Neuronal stem cell (in vitro differentiated cells): ENCODE results near the gene SUCLG2.

Experiments
- DNase-seq: peaks from one replicate; pipeline ENCODE4 v3.0.0-alpha.2; 2013; ENCODE audit warnings: low spot score
- H2AFZ ChIP-seq: one replicate; pipeline ENCODE4 v1.6.1; 2013; ENCODE audit warnings: mild to moderate bottlenecking, low read length, inconsistent platforms
- H2AK5ac ChIP-seq: 2 replicates; pipeline ENCODE4 v1.6.1; 2013; ENCODE audit warnings: low read depth, mild to moderate bottlenecking, inconsistent platforms, low read length, moderate library complexity, mixed read lengths
- H2BK120ac ChIP-seq: 2 replicates; pipeline ENCODE4 v1.6.1; 2013; ENCODE audit warnings: low read depth, mild to moderate bottlenecking, inconsistent platforms, low read length, moderate library complexity, mixed read lengths
- H2BK12ac ChIP-seq: one replicate; pipeline ENCODE4 v1.6.1; 2013; ENCODE audit warnings: low read length, inconsistent platforms
- H2BK15ac ChIP-seq: 2 replicates; pipeline ENCODE4 v1.6.1; 2013; ENCODE audit warnings: mild to moderate bottlenecking, low read length, inconsistent platforms, mixed read lengths
- H2BK5ac ChIP-seq: one replicate; pipeline ENCODE4 v1.6.1; 2013; ENCODE audit warnings: inconsistent platforms, mild to moderate bottlenecking, low read length, moderate library complexity
- H3K14ac ChIP-seq: one replicate; pipeline ENCODE4 v1.6.1; 2013; ENCODE audit warnings: low read length, inconsistent platforms
- H3K18ac ChIP-seq: 2 replicates; pipeline ENCODE4 v1.6.1; 2013; ENCODE audit warnings: low read length, inconsistent platforms
- H3K23ac ChIP-seq: 2 replicates; pipeline ENCODE4 v1.6.1; 2013; ENCODE audit warnings: low read depth, mild to moderate bottlenecking, mixed read lengths, low read length, inconsistent platforms; ENCODE audit not compliant: poor library complexity
- H3K27ac ChIP-seq: replicated peaks from 3 replicates; pipeline ENCODE4 v1.5.1; 2013; ENCODE audit warnings: low read length, inconsistent platforms
- H3K27me3 ChIP-seq, 3 experiments: 2 replicates each; pipeline ENCODE4 v1.6.1; 2013; ENCODE audit warnings: low read length in 3 of 3, mild to moderate bottlenecking in 2 of 3, inconsistent platforms in 1 of 3, low read depth in 1 of 3, mixed read lengths in 1 of 3, moderate library complexity in 1 of 3; ENCODE audit not compliant: control insufficient read depth in 3 of 3, insufficient read depth in 3 of 3
- H3K36me3 ChIP-seq, 2 donors: replicated peaks in 1 of 2; 2 replicates each; pipeline ENCODE4 v1.6.1; 2013; ENCODE audit warnings: low read length in 2 of 2; ENCODE audit not compliant: control insufficient read depth in 2 of 2, insufficient read depth in 2 of 2
- H3K4ac ChIP-seq: 2 replicates; pipeline ENCODE4 v1.6.1; 2013; ENCODE audit warnings: inconsistent platforms, mild to moderate bottlenecking, low read length, moderate library complexity
- H3K4me1 ChIP-seq, 2 donors: 1 replicate in 1 of 2; 2 replicates in 1 of 2; pipeline ENCODE4 v1.6.1; 2013; ENCODE audit warnings: low read length in 2 of 2, low read depth in 1 of 2; ENCODE audit not compliant: control insufficient read depth in 2 of 2, insufficient read depth in 1 of 2
- H3K4me2 ChIP-seq: one replicate; pipeline ENCODE4 v1.6.1; 2013; ENCODE audit warnings: mild to moderate bottlenecking, low read length, inconsistent platforms; ENCODE audit not compliant: insufficient read depth, poor library complexity, severe bottlenecking
- H3K4me3 ChIP-seq, 2 donors: 2 replicates each; pipeline ENCODE4 v1.5.1; 2013; ENCODE audit warnings: low read length in 2 of 2, mild to moderate bottlenecking in 2 of 2, inconsistent platforms in 1 of 2, moderate library complexity in 1 of 2
- H3K79me1 ChIP-seq: one replicate; pipeline ENCODE4 v1.6.1; 2013; ENCODE audit warnings: low read depth, mild to moderate bottlenecking, inconsistent platforms, low read length, moderate library complexity
- H3K9ac ChIP-seq: one replicate; pipeline ENCODE4 v1.6.1; 2013; ENCODE audit warnings: mild to moderate bottlenecking, low read depth, low read length, inconsistent platforms; ENCODE audit not compliant: poor library complexity
- H3K9me3 ChIP-seq, 2 donors: replicated peaks in 1 of 2; 2 replicates each; pipeline versions ENCODE3 to v1.6.1; 2013; ENCODE audit warnings: low read length in 2 of 2, mild to moderate bottlenecking in 2 of 2, inconsistent platforms in 1 of 2, low read depth in 1 of 2, mixed read lengths in 1 of 2, moderate library complexity in 1 of 2; ENCODE audit not compliant: control insufficient read depth in 2 of 2, insufficient read depth in 1 of 2
- H4K8ac ChIP-seq: one replicate; pipeline ENCODE4 v1.6.1; 2013; ENCODE audit warnings: low read depth, mild to moderate bottlenecking, inconsistent platforms, low read length, moderate library complexity
- H4K91ac ChIP-seq: one replicate; pipeline ENCODE4 v1.6.1; 2013; ENCODE audit warnings: low read length, low read depth, mild to moderate bottlenecking, inconsistent platforms; ENCODE audit not compliant: poor library complexity
- WGBS, 2 donors: extraction: QIAGEN DNeasy Blood & Tissue Kit; methylation state at CpG; one replicate each; pipeline ENCODE4 v1.1.7; 2013; ENCODE audit warnings: missing lambda C conversion rate in 2 of 2, mixed read lengths in 1 of 2; ENCODE audit not compliant: insufficient read length in 2 of 2, insufficient replicate concordance in 1 of 2; ENCODE audit errors: extremely low coverage in 2 of 2; 5-methylcytosine and 5-hydroxymethylcytosine counted together

The SUCLG2 gene

GRCh38 chr3:67578416-67578815, 76.0 kb downstream of the SUCLG2 start:
- Histone ChIP-seq H3K9ac (no peak overlapping the region), H3K4ac (no peak overlapping the region), H2BK120ac (no peak overlapping the region), H2BK12ac (no peak overlapping the region), H3K27ac (no peak overlapping the region), H4K8ac (no peak overlapping the region), H3K79me1 (no peaks in the 10 kb centered on the region), H3K18ac (no peak overlapping the region), H2BK5ac (no peak overlapping the region), H3K4me2 (no peak overlapping the region), H2AFZ (peak overlapping the region; percentile 76), H3K9me3 (peaks cover 2 to 4% of the 10 kb centered on the region in 2 donors), H2AK5ac (no peak overlapping the region), H3K23ac (no peak overlapping the region), H4K91ac (no peak overlapping the region), H3K27me3 (no peaks in the 10 kb centered on the region), H3K36me3 (no peaks in the 10 kb centered on the region), H3K4me3 (peak overlapping the region in 1 of 2 donors; percentile 2), H2BK15ac (no peak overlapping the region), H3K14ac (no peak overlapping the region), H3K4me1 (peaks cover 4 to 6% of the 10 kb centered on the region in 2 donors)
- DNase-seq = peak; percentile 9
- no CpG with 5 or more reads among the region's 5 CpGs for WGBS, 2 donors

- no peak overlapping the region for H3K9ac ChIP-seq
- H3K23ac ChIP-seq = no peak overlapping the region
- H3K79me1 ChIP-seq = no peaks in the 10 kb centered on the region
- H2AK5ac ChIP-seq = no peak overlapping the region
- no peak overlapping the region for H4K8ac ChIP-seq
- no peak overlapping the region for H3K18ac ChIP-seq
- no peak overlapping the region for H2BK5ac ChIP-seq
- H3K36me3 ChIP-seq = no peaks in the 10 kb centered on the region
- no peak overlapping the region for H2AFZ ChIP-seq
- peaks cover 2 to 4% of the 10 kb centered on the region in 2 donors for H3K9me3 ChIP-seq
- H2BK120ac ChIP-seq = no peak overlapping the region
- no peak overlapping the region for H3K4ac ChIP-seq
- no peak overlapping the region for H3K14ac ChIP-seq
- H3K27ac ChIP-seq = no peak overlapping the region
- no peak overlapping the region for H3K4me2 ChIP-seq
- no peak overlapping the region for H2BK12ac ChIP-seq
- H3K4me3 ChIP-seq = no peak overlapping the region
- no peak for DNase-seq
- H2BK15ac ChIP-seq = no peak overlapping the region
- peaks cover 4 to 6% of the 10 kb centered on the region in 2 donors for H3K4me1 ChIP-seq
- no peak overlapping the region for H4K91ac ChIP-seq
- no peaks in the 10 kb centered on the region for H3K27me3 ChIP-seq
- no CpG with 5 or more reads among the region's 3 CpGs for WGBS, 2 donors
These were observed 78.0 kb downstream of the SUCLG2 start for GRCh38 chr3:67576441-67576840.

- H2BK120ac ChIP-seq = no peak overlapping the region
- peaks cover 0 to 4% of the 10 kb centered on the region in 2 donors for H3K4me1 ChIP-seq
- H3K36me3 ChIP-seq = no peaks in the 10 kb centered on the region
- no peak overlapping the region for H2BK5ac ChIP-seq
- H3K9ac ChIP-seq = no peak overlapping the region
- no CpG with 5 or more reads among the region's 3 CpGs for WGBS, 2 donors
- H4K8ac ChIP-seq = no peak overlapping the region
- H3K4ac ChIP-seq = no peak overlapping the region
- no peak for DNase-seq
- no peak overlapping the region for H3K27ac ChIP-seq
- H3K18ac ChIP-seq = no peak overlapping the region
- H2BK12ac ChIP-seq = no peak overlapping the region
- H3K23ac ChIP-seq = no peak overlapping the region
- no peak overlapping the region for H2AK5ac ChIP-seq
- H3K14ac ChIP-seq = no peak overlapping the region
- H3K79me1 ChIP-seq = peaks cover 3% of the 10 kb centered on the region
- H4K91ac ChIP-seq = no peak overlapping the region
- H3K4me3 ChIP-seq = no peak overlapping the region
- H2AFZ ChIP-seq = no peak overlapping the region
- H3K9me3 ChIP-seq = peaks cover 2 to 19% of the 10 kb centered on the region in 2 donors
- H2BK15ac ChIP-seq = no peak overlapping the region
- H3K4me2 ChIP-seq = no peak overlapping the region
- H3K27me3 ChIP-seq = no peaks in the 10 kb centered on the region
These were observed 85.1 kb downstream of the SUCLG2 start for GRCh38 chr3:67569324-67569723.

GRCh38 chr3:67567893-67568292, 86.5 kb downstream of the SUCLG2 start:
- Histone ChIP-seq H4K91ac (no peak overlapping the region), H3K4me3 (no peak overlapping the region), H3K18ac (no peak overlapping the region), H2BK15ac (no peak overlapping the region), H2BK120ac (no peak overlapping the region), H3K27ac (no peak overlapping the region), H3K9me3 (peaks cover 0 to 15% of the 10 kb centered on the region in 2 donors), H2BK12ac (no peak overlapping the region), H2BK5ac (no peak overlapping the region), H3K23ac (no peak overlapping the region), H3K14ac (no peak overlapping the region), H3K27me3 (no peaks in the 10 kb centered on the region), H2AFZ (no peak overlapping the region), H3K9ac (no peak overlapping the region), H3K36me3 (no peaks in the 10 kb centered on the region), H2AK5ac (no peak overlapping the region), H3K4me1 (peaks cover 0 to 4% of the 10 kb centered on the region in 2 donors), H4K8ac (no peak overlapping the region), H3K79me1 (peaks cover 3% of the 10 kb centered on the region), H3K4me2 (no peak overlapping the region), H3K4ac (no peak overlapping the region)
- DNase-seq = no peak
- no CpG with 5 or more reads among the region's 5 CpGs for WGBS, 2 donors
